Urinary bladder (tissue), 4 donors: Measurements from ENCODE around the gene WRNIP1. TPM values are rescaled to one million over a fixed set of nuclear protein-coding genes. Genes with fewer than 3 reads are reported as not detected.
"Not testable (repeated sequence)": the region's sequence is repeated elsewhere in the genome, so short reads cannot be mapped to it uniquely, and the experiment has no call there.

Experiments
- DNase-seq: peaks from one replicate; pipeline ENCODE4 v3.0.0-alpha.2; 2015; ENCODE audit errors: extremely low spot score
- H3K27ac ChIP-seq: one replicate; pipeline ENCODE4 v1.5.1; 2013; ENCODE audit warnings: low read depth, mild to moderate bottlenecking, moderate library complexity
- H3K36me3 ChIP-seq: one replicate; pipeline ENCODE4 v1.6.1; 2013; ENCODE audit warnings: mild to moderate bottlenecking, moderate library complexity; ENCODE audit not compliant: insufficient read depth
- H3K4me1 ChIP-seq: one replicate; pipeline ENCODE4 v1.6.1; 2013; ENCODE audit warnings: mild to moderate bottlenecking, moderate library complexity; ENCODE audit not compliant: insufficient read depth
- H3K4me3 ChIP-seq: one replicate; pipeline ENCODE4 v1.5.1; 2013; ENCODE audit warnings: low read depth, low read length
- WGBS: extraction: QIAGEN DNeasy Blood & Tissue Kit; methylation state at CpG from one replicate; pipeline ENCODE4 v1.1.7; 2013; 5-methylcytosine and 5-hydroxymethylcytosine counted together
- polyA plus RNA-seq: library from polyadenylated mRNA; stranded (reverse); fragments of 200-250 nt; gene quantifications from one replicate; pipeline ENCODE4 v1.2.3, GENCODE V29; 2013
- total RNA-seq: library from RNA; depleted of rRNA; stranded (reverse); fragments of >200 nt; gene quantifications from one replicate; pipeline ENCODE4 v1.2.3, GENCODE V29; 2014
- donor health status: healthy with polysubstance abuse.
- donor health status: healthy.

WRNIP1 gene
- total and polyA plus RNA-seq, 2 donors = 31.5 to 42.1 TPM

DNA sequence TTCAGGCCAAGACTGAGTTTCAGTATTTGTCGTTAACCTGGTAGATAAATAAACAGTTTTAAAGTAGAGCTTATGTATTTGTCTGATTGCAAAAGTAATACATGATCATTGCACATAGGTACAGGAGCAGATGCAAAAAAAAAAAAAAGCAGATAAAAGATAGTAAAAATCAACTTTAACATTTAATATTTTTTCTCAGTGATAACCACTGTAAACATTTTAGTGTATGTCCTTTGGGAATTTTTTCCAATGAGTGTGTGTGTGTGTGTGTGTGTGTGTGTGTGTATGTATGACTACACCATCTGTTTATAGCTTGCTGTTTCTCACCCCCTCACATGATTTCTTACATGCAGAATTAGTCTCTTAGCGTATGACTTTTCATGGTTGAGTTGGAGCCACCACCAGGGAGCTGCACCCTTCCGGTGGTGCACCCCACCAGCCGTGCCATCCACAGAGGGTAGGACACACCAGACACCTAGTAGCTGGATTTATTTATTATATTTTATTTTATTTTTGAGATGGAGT, 26.3 kb downstream of the WRNIP1 start:
- Histone ChIP-seq H3K27ac (no peak overlapping the region), H3K4me3 (no peak overlapping the region), H3K4me1 (no peaks in the 10 kb centered on the region), H3K36me3 (no peaks in the 10 kb centered on the region)
- DNase-seq = no peak
- 64% methylated on average over 4 of the region's 4 CpGs for WGBS

DNA sequence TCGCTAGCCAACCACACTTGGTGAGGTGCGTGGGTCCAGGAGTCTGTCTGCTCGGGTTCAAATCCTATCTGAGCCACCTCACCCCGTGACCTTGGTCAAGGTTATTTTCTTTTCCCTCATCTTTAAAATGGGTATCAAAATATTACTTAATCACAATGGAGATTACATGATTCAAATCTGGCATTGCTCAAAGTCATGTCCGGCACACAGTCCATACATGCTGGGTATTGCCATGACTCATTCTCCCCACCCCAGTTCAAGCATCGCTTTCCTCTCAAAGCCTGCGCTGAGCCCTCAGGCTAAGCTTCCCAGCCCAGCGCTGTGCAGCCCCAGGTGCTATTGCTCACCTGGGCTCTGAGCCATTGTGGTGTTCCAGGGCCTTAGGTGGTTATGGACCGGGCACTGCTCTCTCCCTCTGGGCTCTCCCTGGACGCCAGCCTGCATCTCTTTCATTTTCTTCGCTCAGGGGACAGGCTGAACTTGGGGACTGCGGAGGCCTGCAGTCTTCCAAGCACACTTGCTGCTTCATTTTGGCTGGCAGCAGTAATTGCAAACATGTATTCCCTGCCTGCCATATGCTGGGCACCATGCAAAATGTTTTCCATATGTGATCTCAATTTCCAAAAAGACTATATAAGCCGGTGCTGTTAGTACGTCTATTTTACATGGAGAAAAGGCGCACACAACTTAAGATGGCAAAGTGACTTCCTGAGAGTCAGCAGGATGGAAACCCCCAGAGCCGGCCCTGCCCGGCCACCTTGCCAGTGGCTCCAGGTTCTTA, 27.3 kb downstream of the WRNIP1 start:
- no peaks in the 10 kb centered on the region for H3K4me1 ChIP-seq
- no peak for DNase-seq
- no peaks in the 10 kb centered on the region for H3K36me3 ChIP-seq
- no peak overlapping the region for H3K4me3 ChIP-seq
- 95% methylated on average over 17 of the region's 17 CpGs for WGBS
- H3K27ac ChIP-seq = no peak overlapping the region

DNA sequence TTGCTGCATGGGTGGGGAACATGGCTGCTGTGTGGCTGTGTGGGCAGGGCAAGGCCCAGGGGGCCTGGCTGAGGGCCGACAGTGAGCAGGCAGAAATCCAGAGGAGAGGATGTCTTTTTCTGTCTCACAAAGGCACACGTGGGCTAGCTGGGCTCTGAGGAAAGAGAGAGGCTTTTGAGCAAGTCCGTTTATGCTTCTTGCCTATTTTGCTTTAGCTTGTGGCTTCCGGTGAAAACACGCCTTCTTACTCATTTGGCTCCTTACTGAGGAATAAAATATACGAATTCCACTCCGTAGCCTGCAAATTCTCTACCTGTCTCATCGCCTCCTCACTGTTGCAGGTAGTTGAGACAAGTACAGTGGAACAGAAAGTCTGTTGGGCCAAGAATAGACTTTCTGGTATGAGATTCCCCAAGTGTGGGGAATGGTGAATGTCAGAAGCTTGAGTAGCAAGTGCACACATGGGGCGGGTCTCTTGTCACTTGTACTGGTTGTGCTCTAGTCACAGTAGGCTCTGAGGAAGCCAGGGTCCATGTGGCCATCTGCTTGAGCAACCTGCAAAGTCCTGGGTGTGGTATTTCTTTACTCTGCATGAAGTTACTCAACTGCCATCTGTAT, 28.4 kb downstream of the WRNIP1 start:
- H3K27ac ChIP-seq = no peak overlapping the region
- WGBS = 70% methylated on average over 9 of the region's 9 CpGs
- H3K4me1 ChIP-seq = no peaks in the 10 kb centered on the region
- no peaks in the 10 kb centered on the region for H3K36me3 ChIP-seq
- DNase-seq = no peak
- no peak overlapping the region for H3K4me3 ChIP-seq

DNA sequence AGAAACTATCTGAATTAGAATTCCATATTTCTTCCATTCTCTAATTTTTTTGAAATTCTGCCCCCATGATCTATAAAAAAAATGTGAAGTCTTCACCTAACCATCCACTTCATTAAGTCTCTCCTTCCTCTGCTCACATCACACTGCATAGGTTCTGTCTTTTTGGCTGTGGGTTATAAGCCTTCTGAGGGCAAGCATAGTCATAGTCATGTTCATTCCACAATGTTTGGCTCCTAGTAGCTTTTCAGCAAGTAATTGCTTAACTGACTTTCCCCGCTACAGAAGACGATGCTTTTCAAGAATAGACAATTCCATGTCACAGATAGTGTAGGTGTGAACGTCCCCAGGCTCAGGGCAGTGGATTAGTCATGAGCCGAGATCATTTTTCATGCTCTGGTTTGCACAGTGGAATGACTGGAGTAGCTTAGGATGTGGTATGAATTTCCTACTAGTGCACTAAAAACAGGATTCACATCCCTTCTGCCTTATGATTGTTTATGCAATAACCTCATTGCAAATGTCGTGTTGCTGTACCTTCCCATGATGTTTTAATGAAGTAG, 29.1 kb downstream of the WRNIP1 start:
- DNase-seq = no peak
- Histone ChIP-seq H3K27ac (no peak overlapping the region), H3K4me1 (no peaks in the 10 kb centered on the region), H3K36me3 (no peaks in the 10 kb centered on the region), H3K4me3 (no peak overlapping the region)
- 87% methylated on average over 5 of the region's 5 CpGs for WGBS

DNA sequence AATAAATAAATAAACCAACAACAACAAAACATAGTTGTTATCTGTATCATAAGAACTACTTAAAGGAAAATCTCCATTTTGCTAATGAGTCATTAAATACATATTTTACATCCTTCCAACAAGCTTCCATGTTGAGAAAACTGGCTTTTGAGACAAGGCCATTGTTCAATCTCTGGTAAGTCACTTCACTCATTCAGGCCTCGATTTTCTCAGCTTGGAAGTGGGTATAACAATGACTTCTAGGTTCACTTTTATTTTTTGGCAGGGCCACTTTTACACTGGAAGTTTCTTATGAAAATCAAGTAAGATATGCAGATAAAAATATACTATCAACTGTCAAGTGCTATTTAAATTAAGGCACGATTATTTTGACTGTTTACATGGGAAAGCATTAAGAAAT, 30.0 kb downstream of the WRNIP1 start:
- Histone ChIP-seq H3K27ac (no peak overlapping the region), H3K4me3 (no peak overlapping the region), H3K4me1 (no peaks in the 10 kb centered on the region), H3K36me3 (no peaks in the 10 kb centered on the region)
- DNase-seq = no peak
- 83% methylated on average over 2 of the region's 2 CpGs for WGBS

DNA sequence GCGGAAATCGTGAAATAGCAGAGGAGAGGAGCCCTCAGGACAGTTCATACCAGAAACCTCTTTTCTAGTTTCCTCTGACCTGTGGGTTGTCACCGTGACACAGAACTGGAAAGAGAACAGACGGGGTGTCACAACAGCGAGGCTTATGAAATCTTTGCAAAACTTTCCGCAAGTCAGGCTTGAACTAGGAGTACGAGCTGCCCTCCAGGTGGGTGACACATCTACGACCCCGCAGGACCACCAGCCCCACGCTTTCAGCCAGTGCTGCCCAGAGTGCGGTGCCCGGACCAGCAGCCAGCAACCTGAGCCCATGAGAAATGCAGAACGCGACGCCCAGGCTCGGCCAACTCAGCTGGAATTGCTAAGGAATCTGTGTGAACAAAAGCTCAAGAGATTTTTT, 30.8 kb downstream of the WRNIP1 start:
- no peak for DNase-seq
- WGBS = 92% methylated on average over 16 of the region's 16 CpGs
- no peaks in the 10 kb centered on the region for H3K4me1 ChIP-seq
- no peak overlapping the region for H3K4me3 ChIP-seq
- no peaks in the 10 kb centered on the region for H3K36me3 ChIP-seq
- no peak overlapping the region for H3K27ac ChIP-seq

DNA sequence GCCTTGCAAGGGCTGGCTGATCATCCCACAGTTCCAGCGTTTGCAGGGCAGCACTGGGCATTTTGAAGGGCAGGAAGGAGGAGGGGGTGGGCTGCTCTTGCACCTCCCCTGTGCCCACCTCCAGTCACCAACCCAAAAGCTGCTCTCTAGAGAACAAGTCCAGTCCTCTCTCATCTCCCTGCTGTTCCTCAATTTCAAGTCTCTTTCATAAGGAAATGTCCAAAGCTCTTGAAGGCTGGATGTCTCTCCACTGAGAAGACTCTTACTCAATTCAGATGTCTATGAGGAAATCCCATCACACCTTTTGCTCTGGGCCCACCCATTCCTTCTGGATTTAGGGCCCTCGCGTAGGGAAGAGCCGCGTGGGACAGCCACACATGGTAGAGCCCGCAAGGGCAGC, 31.7 kb downstream of the WRNIP1 start:
- Histone ChIP-seq H3K4me1 (no peaks in the 10 kb centered on the region), H3K4me3 (no peak overlapping the region), H3K36me3 (no peaks in the 10 kb centered on the region), H3K27ac (no peak overlapping the region)
- WGBS = 75% methylated on average over 6 of the region's 6 CpGs
- no peak for DNase-seq

DNA sequence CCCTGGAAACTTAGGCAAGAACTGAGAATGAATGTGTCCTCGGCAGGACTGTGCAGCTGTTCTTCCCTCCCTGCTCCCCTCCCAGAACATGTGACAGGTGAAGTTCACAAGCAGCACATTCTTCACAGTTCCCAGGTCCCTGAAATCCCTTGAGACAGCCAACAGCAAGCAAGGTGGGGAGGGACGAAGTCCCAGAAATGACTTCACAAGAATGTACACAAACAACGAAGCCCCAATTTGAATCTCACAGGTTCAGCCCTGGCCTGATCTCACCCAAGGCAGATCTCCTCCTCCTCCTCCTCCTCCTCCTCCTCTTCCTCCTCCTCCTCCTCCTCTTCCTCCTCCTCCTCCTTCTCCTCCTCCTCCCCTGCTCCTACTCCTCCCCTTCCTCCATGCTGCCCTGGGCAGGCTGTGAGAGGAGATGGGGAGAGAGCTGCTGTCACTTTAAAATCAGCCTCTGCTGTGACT, 32.4 kb downstream of the WRNIP1 start:
- no peaks in the 10 kb centered on the region for H3K36me3 ChIP-seq
- no peak overlapping the region for H3K27ac ChIP-seq
- no peak overlapping the region for H3K4me3 ChIP-seq
- no peaks in the 10 kb centered on the region for H3K4me1 ChIP-seq
- WGBS = 55% methylated on average over 3 of the region's 3 CpGs
- DNase-seq = no peak

DNA sequence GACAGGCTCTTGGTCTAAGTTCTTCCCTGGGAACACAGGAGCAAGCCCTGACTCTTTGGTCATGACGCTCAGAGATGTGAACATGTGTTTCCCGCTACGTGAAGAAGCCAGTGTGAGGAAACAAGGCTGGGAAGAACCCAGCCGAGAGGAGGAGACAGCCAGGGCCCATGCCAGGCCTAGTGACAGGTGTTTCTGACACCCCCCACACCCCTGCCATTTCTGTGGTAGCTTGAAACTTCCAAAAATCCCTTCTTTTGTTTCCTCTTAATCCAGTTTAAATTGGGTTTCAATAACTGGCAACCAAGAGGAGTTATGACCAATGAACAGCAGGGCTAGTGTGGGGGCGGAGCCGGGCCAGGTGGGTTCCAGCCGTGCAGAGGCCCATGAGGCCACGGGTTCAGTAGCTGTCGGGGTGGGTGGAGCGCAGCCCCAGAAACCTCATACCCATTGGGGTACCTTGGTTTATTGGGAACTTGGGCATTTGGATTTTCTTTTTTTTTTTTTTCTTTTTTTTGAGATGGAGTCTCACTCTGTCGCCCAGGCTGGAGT, 33.5 kb downstream of the WRNIP1 start:
- Histone ChIP-seq H3K4me3 (no peak overlapping the region), H3K27ac (no peak overlapping the region), H3K36me3 (no peaks in the 10 kb centered on the region), H3K4me1 (no peaks in the 10 kb centered on the region)
- WGBS = 91% methylated on average over 11 of the region's 11 CpGs
- DNase-seq = no peak

DNA sequence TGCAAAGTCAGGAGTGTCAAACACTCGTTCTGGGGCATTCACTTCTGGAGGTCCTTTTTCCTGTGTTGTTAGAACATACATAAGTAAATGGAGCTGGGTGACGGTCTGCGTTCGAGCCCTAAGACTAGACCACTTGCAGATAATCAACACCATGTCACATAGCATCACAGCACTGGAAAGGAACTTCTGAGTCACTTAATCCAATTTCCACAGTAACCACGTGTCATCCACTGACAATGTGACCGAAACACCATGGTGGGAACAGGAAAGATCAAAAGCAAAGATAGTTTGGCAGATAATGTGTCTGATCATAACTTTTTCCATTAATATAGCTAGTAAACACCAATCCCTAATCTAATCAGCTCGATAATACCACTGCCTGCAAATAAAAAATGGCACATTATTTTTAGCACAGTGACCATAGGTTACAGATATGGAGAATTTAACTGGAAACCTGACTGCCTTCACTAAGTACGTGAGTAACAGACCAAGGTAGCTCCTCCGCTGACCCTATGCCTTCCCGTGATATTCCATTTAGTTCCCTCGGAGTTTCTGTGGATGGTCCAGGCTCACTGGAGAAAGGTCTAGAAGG, 34.8 kb downstream of the WRNIP1 start:
- no peak overlapping the region for H3K4me3 ChIP-seq
- no peaks in the 10 kb centered on the region for H3K36me3 ChIP-seq
- H3K4me1 ChIP-seq = no peaks in the 10 kb centered on the region
- DNase-seq = no peak
- 78% methylated on average over 11 of the region's 11 CpGs for WGBS
- H3K27ac ChIP-seq = no peak overlapping the region

DNA sequence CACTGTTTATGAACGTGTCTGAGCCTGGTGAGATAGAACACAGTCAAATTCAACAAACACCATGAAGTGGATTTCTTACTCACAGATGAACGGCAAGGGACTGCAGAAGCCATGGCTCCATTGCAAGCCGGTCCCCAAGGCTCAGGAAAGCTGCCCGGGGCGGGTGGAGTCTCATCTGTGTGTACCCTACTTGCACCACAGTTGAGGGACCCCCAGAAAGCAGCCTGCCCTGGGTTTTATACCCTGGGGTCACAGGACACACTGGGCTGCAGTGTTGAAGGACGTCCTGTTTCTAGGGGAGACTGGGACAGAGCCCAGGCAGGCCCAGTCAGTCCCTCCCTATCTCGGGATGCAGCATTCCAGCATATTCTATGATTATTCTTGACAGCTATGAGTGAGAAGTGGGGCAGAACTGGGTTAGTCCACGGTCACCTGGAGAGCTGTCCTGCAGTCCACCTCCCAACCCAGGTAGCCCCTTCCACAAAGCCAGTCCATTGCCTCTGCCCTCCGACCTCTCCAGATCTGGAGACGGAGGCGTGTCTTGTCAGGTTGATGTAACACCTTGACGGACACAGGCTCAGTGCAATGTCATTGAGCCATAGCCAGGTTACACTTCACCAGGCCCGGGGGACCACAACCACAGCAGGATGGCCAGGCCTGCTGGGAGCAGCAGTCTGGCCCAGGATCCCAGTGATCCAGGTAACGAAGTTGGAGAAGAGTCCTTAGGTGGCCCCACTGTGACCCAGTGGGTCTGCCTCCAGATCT, 35.5 kb downstream of the WRNIP1 start:
- 91% methylated on average over 14 of the region's 14 CpGs for WGBS
- Histone ChIP-seq H3K27ac (no peak overlapping the region), H3K4me3 (no peak overlapping the region), H3K4me1 (no peaks in the 10 kb centered on the region), H3K36me3 (no peaks in the 10 kb centered on the region)
- DNase-seq = no peak

DNA sequence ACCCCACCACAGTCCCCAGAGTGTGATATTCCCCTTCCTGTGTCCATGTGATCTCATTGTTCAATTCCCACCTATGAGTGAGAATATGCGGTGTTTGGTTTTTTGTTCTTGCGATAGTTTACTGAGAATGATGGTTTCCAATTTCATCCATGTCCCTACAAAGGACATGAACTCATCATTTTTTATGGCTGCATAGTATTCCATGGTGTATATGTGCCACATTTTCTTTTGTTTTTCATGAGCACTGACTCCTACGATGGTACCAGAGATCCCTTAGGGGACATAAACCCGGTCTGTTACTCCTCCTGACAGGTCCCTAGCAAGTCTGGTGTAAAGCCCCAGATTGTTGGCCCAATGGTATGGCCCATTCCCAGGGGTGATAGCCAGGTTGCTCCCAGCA, 36.5 kb downstream of the WRNIP1 start:
- not testable (repeated sequence) for H3K4me3 ChIP-seq, H3K4me1 ChIP-seq, H3K27ac ChIP-seq, DNase-seq, H3K36me3 ChIP-seq
- 74% methylated on average over 2 of the region's 4 CpGs for WGBS

DNA sequence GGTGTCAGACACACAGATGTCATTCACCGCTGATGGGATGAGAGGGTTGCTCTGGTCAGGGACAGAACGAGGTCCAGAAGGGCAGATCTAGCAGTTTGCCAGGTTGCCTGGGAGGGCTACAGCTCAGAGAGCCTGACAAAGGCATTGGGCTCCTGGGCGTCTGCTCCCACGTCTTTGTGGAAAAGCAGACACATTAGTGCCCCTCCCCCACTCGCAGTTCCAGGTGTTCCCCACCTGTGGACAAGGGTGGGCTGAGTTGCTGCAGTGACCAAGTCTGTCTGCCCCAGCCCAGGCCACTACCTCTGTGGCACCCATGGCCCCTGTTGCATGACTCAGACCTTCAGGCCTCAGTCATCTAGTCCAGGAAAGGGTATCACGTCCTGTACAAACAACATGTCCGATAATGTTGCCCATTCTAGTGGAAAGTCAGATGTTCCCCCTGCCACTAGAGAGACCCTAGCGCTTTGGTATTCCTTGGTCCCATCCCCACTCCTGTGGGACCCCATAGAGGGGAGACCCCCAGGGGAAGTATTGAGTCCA, 37.4 kb downstream of the WRNIP1 start:
- WGBS = 93% methylated on average over 8 of the region's 8 CpGs

More for the DNA sequence above, 37.4 kb downstream of the WRNIP1 start:
- H3K27ac ChIP-seq = no peak overlapping the region
- no peak overlapping the region for H3K4me3 ChIP-seq
- no peaks in the 10 kb centered on the region for H3K36me3 ChIP-seq
- DNase-seq = no peak
- H3K4me1 ChIP-seq = no peaks in the 10 kb centered on the region
